ENCODE data around the gene SIN3A.
"Not testable (repeated sequence)": the region's sequence is repeated elsewhere in the genome, so short reads cannot be mapped to it uniquely, and the experiment has no call there.

The SIN3A gene

GRCh38 chr15:75450307-75451201 is 936 bp downstream of the SIN3A start:
- peak; percentile 93 for DNase-seq

GRCh38 chr15:75449585-75450306 is 1.7 kb downstream of the SIN3A start:
- no peak for DNase-seq

GRCh38 chr15:75448171-75448570 is 3.3 kb downstream of the SIN3A start:
- DNase-seq = not testable (repeated sequence)

GRCh38 chr15:75446151-75446550 is 5.3 kb downstream of the SIN3A start:
- no peak for DNase-seq

GRCh38 chr15:75445324-75445723 is 6.2 kb downstream of the SIN3A start:
- not testable (repeated sequence) for DNase-seq

- DNase-seq = not testable (repeated sequence)
These were observed 7.5 kb downstream of the SIN3A start for GRCh38 chr15:75443972-75444453.

- no peak for DNase-seq
These were observed 13.8 kb downstream of the SIN3A start for GRCh38 chr15:75437721-75438120.

GRCh38 chr15:75436881-75437280 is 14.6 kb downstream of the SIN3A start:
- no peak for DNase-seq

GRCh38 chr15:75431682-75432081 is 19.8 kb downstream of the SIN3A start:
- no peak for DNase-seq

- DNase-seq = no peak
These were observed 20.2 kb downstream of the SIN3A start for GRCh38 chr15:75431270-75431669.

GRCh38 chr15:75430259-75430658 is 21.2 kb downstream of the SIN3A start:
- DNase-seq = no peak

- no peak for DNase-seq
These were observed 23.3 kb downstream of the SIN3A start for GRCh38 chr15:75428152-75428551.

GRCh38 chr15:75425966-75426500 is 25.5 kb downstream of the SIN3A start:
- DNase-seq = no peak

- DNase-seq = no peak
These were observed 28.9 kb downstream of the SIN3A start for GRCh38 chr15:75422554-75422953.

GRCh38 chr15:75420698-75421097 is 30.8 kb downstream of the SIN3A start:
- no peak for DNase-seq

- no peak for DNase-seq
These were observed 34.9 kb downstream of the SIN3A start for GRCh38 chr15:75416584-75416983.

- DNase-seq = no peak
These were observed 41.3 kb downstream of the SIN3A start for GRCh38 chr15:75410196-75410595.

- DNase-seq = no peak
These were observed 44.4 kb downstream of the SIN3A start for GRCh38 chr15:75407083-75407482.

GRCh38 chr15:75403892-75404291 is 47.6 kb downstream of the SIN3A start:
- no peak for DNase-seq

- DNase-seq = no peak
These were observed 54.0 kb downstream of the SIN3A start for GRCh38 chr15:75397494-75397893.

- peak; percentile 0 for DNase-seq
These were observed 61.6 kb downstream of the SIN3A start for GRCh38 chr15:75389791-75390382.

GRCh38 chr15:75383986-75384385 is 67.5 kb downstream of the SIN3A start:
- DNase-seq = not testable (repeated sequence)

GRCh38 chr15:75380773-75381172 is 70.7 kb downstream of the SIN3A start:
- DNase-seq = no peak
